SK-N-SH (cell line): Measurements from ENCODE around the gene TRA2A. TPM values are rescaled to one million over a fixed set of nuclear protein-coding genes. Genes with fewer than 3 reads are reported as not detected.
"Not testable (repeated sequence)": the region's sequence is repeated elsewhere in the genome, so short reads cannot be mapped to it uniquely, and the experiment has no call there.

Experiments
- CTCF ChIA-PET: fragments of 300-600, 350-600 bp; formaldehyde crosslinking; extraction: SDS; loops from one replicate; lab custom pipeline; 2021; lab: Yijun Ruan, JAX
- POLR2A ChIA-PET: fragments of 350-600 bp; sonication (Branson Sonifier 250); formaldehyde crosslinking; extraction: SDS; loops from one replicate; lab custom pipeline; 2020; ENCODE audit warnings: antibody characterized with exemption, inconsistent platforms; lab: Yijun Ruan, JAX
- DNase-seq: peaks from one replicate; pipeline ENCODE4 v3.0.0; 2012
- H2AFZ ChIP-seq: fragments of 200-600 bp; sonication (generic); 2 replicates; pipeline ENCODE4 v1.8.1; 2016; ENCODE audit warnings: antibody characterized with exemption, mild to moderate bottlenecking, low read depth
- H3F3A ChIP-seq: fragments of 200-600 bp; sonication (generic); replicated peaks from 2 replicates; pipeline ENCODE3; 2016; ENCODE audit warnings: antibody characterized with exemption, mild to moderate bottlenecking; ENCODE audit not compliant: insufficient read depth
- H3K27ac ChIP-seq, 2 experiments: fragments of 200-500 bp in 1 of 2; fragments of 200-600 bp in 1 of 2; sonication (Bioruptor generic) in 1 of 2; sonication (generic), shearing (Covaris generic) in 1 of 2; 2 replicates each; pipeline versions ENCODE4 v1.5.1 to v1.6.1; 2014 to 2016; ENCODE audit warnings: low read depth in 2 of 2, inconsistent platforms in 1 of 2, low read length in 1 of 2, mild to moderate bottlenecking in 1 of 2, mixed read lengths in 1 of 2
- H3K27me3 ChIP-seq: fragments of 200-600 bp; sonication (generic), shearing (Covaris generic); 2 replicates; pipeline ENCODE4 v1.6.1; 2016; ENCODE audit warnings: mixed run types; ENCODE audit not compliant: insufficient read depth
- H3K36me3 ChIP-seq, 2 experiments: fragments of 200-500 bp in 1 of 2; fragments of 200-600 bp in 1 of 2; sonication (Bioruptor generic) in 1 of 2; sonication (generic) in 1 of 2; replicated peaks in 1 of 2; 2 replicates each; pipeline versions ENCODE3 to v1.5.1; 2014 to 2016; ENCODE audit warnings: low read length in 1 of 2, mild to moderate bottlenecking in 1 of 2; ENCODE audit not compliant: insufficient read depth in 2 of 2, control insufficient read depth in 1 of 2
- H3K4me1 ChIP-seq, 2 experiments: fragments of 200-500 bp in 1 of 2; fragments of 200-600 bp in 1 of 2; sonication (Bioruptor generic) in 1 of 2; sonication (generic), shearing (Covaris generic) in 1 of 2; 2 replicates each; pipeline versions ENCODE4 v1.5.1 to v1.6.1; 2014 to 2016; ENCODE audit warnings: low read depth in 1 of 2, low read length in 1 of 2, mixed run types in 1 of 2; ENCODE audit not compliant: insufficient read depth in 2 of 2, control insufficient read depth in 1 of 2
- H3K4me2 ChIP-seq: fragments of 200-600 bp; sonication (generic), shearing (Covaris generic); 2 replicates; pipeline ENCODE4 v1.6.1; 2017; ENCODE audit warnings: mixed run types
- H3K4me3 ChIP-seq, 2 experiments: fragments of 200-500 bp in 1 of 2; fragments of 200-600 bp in 1 of 2; sonication (Bioruptor generic) in 1 of 2; sonication (generic), shearing (Covaris generic) in 1 of 2; 2 replicates each; pipeline versions ENCODE4 v1.5.1 to v1.8.1; 2014 to 2016; ENCODE audit warnings: low read depth in 2 of 2, inconsistent platforms in 1 of 2, low read length in 1 of 2, mild to moderate bottlenecking in 1 of 2, mixed read lengths in 1 of 2, moderate library complexity in 1 of 2
- H3K79me2 ChIP-seq: fragments of 200-600 bp; sonication (generic); 2 replicates; pipeline ENCODE4 v1.8.1; 2017; ENCODE audit warnings: mild to moderate bottlenecking; ENCODE audit not compliant: insufficient read depth
- H3K9ac ChIP-seq: fragments of 200-600 bp; sonication (generic); 2 replicates; pipeline ENCODE4 v1.6.1; 2017; ENCODE audit warnings: mixed run types
- H3K9me2 ChIP-seq: fragments of 200-600 bp; sonication (generic); 2 replicates; pipeline ENCODE4 v1.6.1; 2017; ENCODE audit warnings: mixed run types
- H3K9me3 ChIP-seq: fragments of 200-600 bp; sonication (generic); 2 replicates; pipeline ENCODE4 v1.6.1; 2017; ENCODE audit warnings: mixed run types, mild to moderate bottlenecking, moderate library complexity
- H4K20me1 ChIP-seq: fragments of 200-600 bp; sonication (generic); 2 replicates; pipeline ENCODE4 v1.6.1; 2017; ENCODE audit warnings: mild to moderate bottlenecking, mixed run types; ENCODE audit not compliant: insufficient read depth
- FOXM1 ChIP-seq: IDR thresholded peaks from 2 replicates; pipeline ENCODE4 v1.4.0; 2012; ENCODE audit warnings: low read depth, mild to moderate bottlenecking
- MAX ChIP-seq: IDR thresholded peaks from 2 replicates; pipeline ENCODE4 v1.4.0; 2012; ENCODE audit warnings: low read depth
- PBX3 ChIP-seq: IDR thresholded peaks from 2 replicates; pipeline ENCODE4; 2012
- REST ChIP-seq: IDR thresholded peaks from 2 replicates; pipeline ENCODE4 v1.6.1; 2012; ENCODE audit warnings: mild to moderate bottlenecking, low read depth, low read length, moderate library complexity
- RFX5 ChIP-seq: IDR thresholded peaks from 2 replicates; pipeline ENCODE4 v1.6.1; 2012; ENCODE audit warnings: mild to moderate bottlenecking, improper control_type of control experiment, low read length
- TEAD4 ChIP-seq: IDR thresholded peaks from 2 replicates; pipeline ENCODE4 v1.4.0; 2012; ENCODE audit warnings: mild to moderate bottlenecking, borderline replicate concordance; ENCODE audit not compliant: insufficient read depth
- WGBS: methylation state at CpG from one replicate; pipeline ENCODE4 v1.1.6; 2017; ENCODE audit warnings: low lambda C conversion rate; 5-methylcytosine and 5-hydroxymethylcytosine counted together
- polyA plus RNA-seq, 3 experiments: library from polyadenylated mRNA; depleted of rRNA; stranded (reverse); fragments of >200 nt; gene quantifications; 2 replicates each; pipeline ENCODE4 v1.2.3, GENCODE V29; 2012

The TRA2A gene
- polyA plus RNA-seq, 1 of the 3 experiments (the other 2 are of a cell fraction), result 62.1 TPM

GRCh38 chr7:23529262-23529859 is 2.4 kb downstream of the TRA2A start:
- Histone ChIP-seq H4K20me1 (peaks cover 70% of the 10 kb centered on the region), H3K79me2 (peaks cover 74% of the 10 kb centered on the region)

GRCh38 chr7:23525611-23526010 is 6.2 kb downstream of the TRA2A start:
- POLR2A ChIA-PET, DNase-seq, H3K9me3 ChIP-seq, H3K27me3 ChIP-seq, H2AFZ ChIP-seq, H3K4me3 ChIP-seq, H3K4me2 ChIP-seq, H3K27ac ChIP-seq, H3K9ac ChIP-seq, H3K9me2 ChIP-seq: not testable (repeated sequence)
- CTCF ChIA-PET, result interaction anchor here (1.0 to 3.0 kb wide), 2 partner anchors 71 to 96 kb away, joined by 3 to 9 read pairs; no protein-coding TSS in a partner anchor
- H3K36me3 ChIP-seq, result peaks cover 24 to 51% of the 10 kb centered on the region in 2 experiments
- peaks cover 8 to 27% of the 10 kb centered on the region in 2 experiments; a peak in 3 of 4 replicates for H3K4me1 ChIP-seq
- peaks cover 11% of the 10 kb centered on the region for H3F3A ChIP-seq
- H4K20me1 ChIP-seq, result peaks cover 100% of the 10 kb centered on the region
- WGBS, result 94% methylated on average over 7 of the region's 7 CpGs
- H3K79me2 ChIP-seq, result peaks cover 100% of the 10 kb centered on the region

More at GRCh38 chr7:23529262-23529859, 2.4 kb downstream of the TRA2A start:
- Histone ChIP-seq H3F3A (peaks cover 11% of the 10 kb centered on the region), H3K36me3 (peaks cover 8 to 24% of the 10 kb centered on the region in 2 experiments), H3K9me2 (no peaks in the 10 kb centered on the region), H3K27me3 (no peaks in the 10 kb centered on the region), H3K9ac (peak overlapping the region; percentile 100; the same call in 1 of the 2 replicates), H3K4me1 (peaks cover 8 to 14% of the 10 kb centered on the region in 2 experiments; a peak in 3 of 4 replicates), H3K4me3 (peak overlapping the region; percentile 82 to 98; a peak in 3 of 4 replicates), H3K4me2 (peak overlapping the region; percentile 81), H3K27ac (peak overlapping the region in 1 of 2 experiments; percentile 97; a peak in 1 of 4 replicates), H2AFZ (no peak overlapping the region), H3K9me3 (no peaks in the 10 kb centered on the region)
- 86% methylated on average over 18 of the region's 18 CpGs for WGBS
- ChIA-PET POLR2A (no interaction called here), CTCF (interaction anchor here (0.6 to 2.2 kb wide), 9 partner anchors 9 to 344 kb away, joined by 3 to 8 read pairs (median 3); no protein-coding TSS in a partner anchor)
- DNase-seq, result no peak
- TF ChIP-seq TEAD4 (no peak), PBX3 (no peak), MAX (no peak), FOXM1 (no peak), RFX5 (no peak)

GRCh38 chr7:23524473-23524872 is 7.3 kb downstream of the TRA2A start:
- DNase-seq, result no peak
- peaks cover 33 to 54% of the 10 kb centered on the region in 2 experiments for H3K36me3 ChIP-seq
- no peak overlapping the region for H3K4me3 ChIP-seq
- no peaks in the 10 kb centered on the region for H3K9me3 ChIP-seq
- CTCF ChIA-PET, result interaction anchor here (0.6 to 3.0 kb wide), 8 partner anchors 21 to 263 kb away, joined by 3 to 23 read pairs (median 4); no protein-coding TSS in a partner anchor
- WGBS, result 95% methylated on average over 7 of the region's 7 CpGs
- H3K27ac ChIP-seq, result no peak overlapping the region
- no peak overlapping the region for H3K4me2 ChIP-seq
- peaks cover 100% of the 10 kb centered on the region for H3K79me2 ChIP-seq
- H3K4me1 ChIP-seq, result peaks cover 4 to 25% of the 10 kb centered on the region in 2 experiments; a peak in 3 of 4 replicates
- TF ChIP-seq REST, result no peak
- no peak overlapping the region for H2AFZ ChIP-seq
- H4K20me1 ChIP-seq, result peaks cover 100% of the 10 kb centered on the region
- H3K27me3 ChIP-seq, result no peaks in the 10 kb centered on the region
- no peaks in the 10 kb centered on the region for H3K9me2 ChIP-seq
- POLR2A ChIA-PET, result interaction anchor here (0.6 kb wide), 1 partner anchor 22 kb away, joined by 3 read pairs; no protein-coding TSS in a partner anchor
- peaks cover 11% of the 10 kb centered on the region for H3F3A ChIP-seq
- H3K9ac ChIP-seq, result no peak overlapping the region
